ENCODE results near the gene CCR6. TPM values are rescaled to one million over a fixed set of nuclear protein-coding genes. Genes with fewer than 3 reads are reported as not detected.

CCR6 gene
- total RNA-seq, 2 donors from 2014 or later: 1.2 to 7.8 TPM

DNA sequence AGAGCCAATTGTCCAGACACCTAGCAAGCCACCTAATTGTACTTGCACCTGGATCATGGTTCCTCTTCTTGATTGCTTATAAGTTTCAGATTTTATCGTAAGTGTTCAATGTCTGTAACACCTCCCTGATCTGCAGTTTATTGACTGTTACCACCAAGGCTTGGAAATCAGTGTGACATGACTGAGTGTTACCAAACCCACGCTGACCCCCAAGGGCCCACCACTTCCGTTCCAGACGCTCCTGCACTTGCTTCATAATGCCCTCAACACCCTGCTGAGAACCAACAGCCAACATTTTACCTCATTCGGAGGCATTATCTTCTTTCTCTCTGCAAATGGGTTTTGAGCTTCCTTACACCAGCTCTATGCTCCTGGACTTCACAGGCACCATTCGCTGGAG lies 6.3 kb downstream of the CCR6 start:
- ATAC-seq (replicated peaks in 1 of 2): peak in 1 of 2 donors; percentile 22
- H3K9me3 Mint-ChIP-seq: peaks cover 1 to 4% of the 10 kb centered on the region in 2 donors
- peak overlapping the region in 1 of 2 donors; percentile 31 for H3K4me3 Mint-ChIP-seq
- peaks cover 0 to 4% of the 10 kb centered on the region in 2 donors for H3K36me3 Mint-ChIP-seq (ENCODE audit: insufficient read depth in 2 of 2)
- peak overlapping the region; percentile 2 for H3K27ac Mint-ChIP-seq
- H3K4me1 Mint-ChIP-seq (ENCODE audit: low read depth): peaks cover 9% of the 10 kb centered on the region
- no peak for DNase-seq
- H3K27me3 Mint-ChIP-seq (ENCODE audit: low read depth): no peaks in the 10 kb centered on the region

DNA sequence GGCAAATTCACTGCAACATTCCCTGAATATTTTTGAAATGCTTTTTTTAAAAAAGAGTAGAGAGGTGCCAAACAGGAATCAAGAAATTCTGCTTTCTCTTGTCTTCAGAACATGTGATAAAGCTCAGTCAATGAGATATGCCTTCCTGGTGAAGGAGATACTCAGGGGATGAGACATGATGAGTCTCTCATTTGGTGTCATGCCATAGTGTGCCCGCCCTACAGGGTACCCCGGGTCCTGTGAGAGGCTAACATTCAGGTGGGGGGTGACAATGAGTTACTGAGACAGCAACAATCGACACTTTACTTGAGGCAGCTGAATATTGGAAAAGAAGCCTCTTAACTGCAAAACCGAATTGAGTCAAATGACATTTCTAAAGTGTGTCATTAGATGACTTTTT lies 6.7 kb downstream of the CCR6 start:
- H3K36me3 Mint-ChIP-seq (ENCODE audit: insufficient read depth in 2 of 2): peaks cover 0 to 4% of the 10 kb centered on the region in 2 donors
- peak overlapping the region in 1 of 2 donors; percentile 31 for H3K4me3 Mint-ChIP-seq
- DNase-seq: no peak
- H3K27ac Mint-ChIP-seq: peak overlapping the region; percentile 2
- no peaks in the 10 kb centered on the region for H3K27me3 Mint-ChIP-seq (ENCODE audit: low read depth)
- ATAC-seq (replicated peaks in 1 of 2): peak in 1 of 2 donors; percentile 66
- peaks cover 1 to 4% of the 10 kb centered on the region in 2 donors for H3K9me3 Mint-ChIP-seq
- peaks cover 9% of the 10 kb centered on the region for H3K4me1 Mint-ChIP-seq (ENCODE audit: low read depth)

GRCh38 chr6:167130008-167130677 lies 7.2 kb downstream of the CCR6 start:
- Mint-ChIP-seq H3K36me3 (ENCODE audit: insufficient read depth in 2 of 2) (peaks cover 0 to 4% of the 10 kb centered on the region in 2 donors), H3K4me1 (ENCODE audit: low read depth) (peaks cover 9% of the 10 kb centered on the region), H3K9me3 (peaks cover 1 to 4% of the 10 kb centered on the region in 2 donors), H3K27me3 (ENCODE audit: low read depth) (no peaks in the 10 kb centered on the region), H3K4me3 (peak overlapping the region in 1 of 2 donors; percentile 31), H3K27ac (no peak overlapping the region)
- no peak for DNase-seq
- ATAC-seq (replicated peaks in 1 of 2): peak in 1 of 2 donors; percentile 63

DNA sequence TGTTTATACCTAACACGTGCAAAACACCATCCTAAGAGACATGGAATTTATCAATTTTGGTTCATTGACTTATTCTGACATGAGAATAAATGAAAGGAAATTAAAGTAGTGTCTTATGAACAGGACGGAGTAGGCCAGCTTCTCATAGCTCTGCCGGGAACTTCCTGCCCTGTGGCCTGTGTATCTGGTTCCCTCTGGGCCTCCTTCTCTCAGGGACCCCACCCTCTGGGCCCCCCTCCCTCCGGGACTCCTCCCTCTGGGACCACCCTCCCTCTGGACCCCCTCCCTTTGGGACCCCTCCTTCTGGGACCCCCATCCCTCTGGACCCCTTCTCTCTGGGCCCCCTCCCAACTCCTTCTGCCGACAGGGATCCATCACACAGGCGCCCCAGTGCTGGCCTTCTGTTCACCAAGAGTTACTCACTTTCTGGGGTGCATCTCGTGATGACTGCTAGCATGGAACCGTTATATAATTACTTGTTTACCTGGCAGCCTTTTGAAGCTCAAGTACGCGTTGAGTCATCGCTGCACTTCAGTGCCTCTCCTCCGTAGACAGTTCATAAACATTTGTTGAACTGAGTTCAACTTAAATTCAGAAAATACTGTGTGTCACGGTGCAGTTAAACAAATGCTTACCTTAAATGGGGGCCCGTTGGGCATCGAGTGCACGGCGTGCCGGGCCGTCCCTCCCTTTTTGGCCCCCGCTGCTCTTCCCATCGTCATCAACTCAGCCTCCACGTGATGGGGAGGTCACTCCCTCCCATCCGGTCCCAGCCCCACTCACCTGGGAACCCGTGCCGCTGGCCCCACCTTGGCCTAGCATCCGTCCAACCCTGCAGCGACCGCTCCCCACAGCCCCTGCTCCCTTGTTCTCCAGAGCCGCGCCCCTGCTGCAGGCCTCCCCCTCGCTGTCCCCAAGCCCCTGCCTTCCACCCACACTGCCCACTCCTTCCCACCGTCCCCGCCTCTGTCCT lies 8.1 kb downstream of the CCR6 start:
- no peaks in the 10 kb centered on the region for H3K27me3 Mint-ChIP-seq (ENCODE audit: low read depth)

DNA sequence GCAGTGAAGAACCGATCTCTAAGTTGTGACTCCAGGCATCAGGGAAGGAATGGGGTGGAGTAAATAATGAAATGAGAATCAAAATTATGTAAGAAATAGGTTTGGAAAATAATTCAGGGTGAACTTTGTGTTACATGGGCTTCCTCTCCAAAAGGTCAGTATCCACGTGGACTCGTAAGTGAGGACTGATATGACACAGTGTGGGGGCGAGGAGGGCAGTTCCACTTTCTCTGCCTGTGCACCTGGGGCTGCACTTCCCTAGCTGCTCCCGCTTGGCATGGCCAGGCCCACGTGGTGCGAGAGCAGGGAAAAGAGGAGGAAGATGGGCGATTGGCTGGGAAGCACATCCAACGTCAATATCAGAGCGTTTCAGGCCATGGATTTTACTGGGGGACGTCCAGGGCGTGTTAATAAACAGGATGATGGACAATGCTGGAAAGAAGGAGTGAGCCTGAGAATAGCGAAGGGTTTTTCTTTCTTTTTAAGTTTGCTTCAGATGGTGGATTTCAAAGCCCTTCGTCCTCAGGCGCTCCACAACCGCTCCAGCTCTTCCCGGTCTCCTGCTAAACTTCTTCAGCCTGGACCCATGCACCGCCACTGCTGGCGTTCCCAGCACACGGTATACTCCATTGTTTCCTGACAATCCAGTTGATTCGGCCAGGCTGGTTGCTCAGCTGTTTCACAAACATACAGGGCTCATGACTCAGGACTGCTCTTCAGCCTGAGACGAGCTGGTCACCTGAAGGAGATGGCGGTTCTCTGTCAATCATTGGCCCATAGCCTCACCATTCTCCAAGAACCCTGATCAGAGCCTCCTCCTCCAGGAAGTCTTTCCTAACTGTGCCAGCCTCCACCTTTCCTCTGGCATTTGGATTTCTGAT lies 11.8 kb downstream of the CCR6 start:
- ATAC-seq (replicated peaks in 1 of 2) (no peak), DNase-seq (no peak)
- peaks cover 14% of the 10 kb centered on the region for H3K27me3 Mint-ChIP-seq (ENCODE audit: low read depth)
- H3K4me3 Mint-ChIP-seq: no peak overlapping the region
- peaks cover 17% of the 10 kb centered on the region for H3K4me1 Mint-ChIP-seq (ENCODE audit: low read depth)
- no peaks in the 10 kb centered on the region for H3K36me3 Mint-ChIP-seq (ENCODE audit: insufficient read depth in 2 of 2)
- H3K9me3 Mint-ChIP-seq: no peaks in the 10 kb centered on the region
- H3K27ac Mint-ChIP-seq: peak overlapping the region; percentile 4

More for the DNA sequence above, 8.1 kb downstream of the CCR6 start:
- Mint-ChIP-seq H3K9me3 (peaks cover 1 to 4% of the 10 kb centered on the region in 2 donors), H3K4me1 (ENCODE audit: low read depth) (peaks cover 11% of the 10 kb centered on the region), H3K36me3 (ENCODE audit: insufficient read depth in 2 of 2) (peaks cover 0 to 4% of the 10 kb centered on the region in 2 donors), H3K27ac (no peak overlapping the region), H3K4me3 (peak overlapping the region in 1 of 2 donors; percentile 37)
- DNase-seq: no peak
- ATAC-seq (replicated peaks in 1 of 2): peak in 1 of 2 donors; percentile 21

DNA sequence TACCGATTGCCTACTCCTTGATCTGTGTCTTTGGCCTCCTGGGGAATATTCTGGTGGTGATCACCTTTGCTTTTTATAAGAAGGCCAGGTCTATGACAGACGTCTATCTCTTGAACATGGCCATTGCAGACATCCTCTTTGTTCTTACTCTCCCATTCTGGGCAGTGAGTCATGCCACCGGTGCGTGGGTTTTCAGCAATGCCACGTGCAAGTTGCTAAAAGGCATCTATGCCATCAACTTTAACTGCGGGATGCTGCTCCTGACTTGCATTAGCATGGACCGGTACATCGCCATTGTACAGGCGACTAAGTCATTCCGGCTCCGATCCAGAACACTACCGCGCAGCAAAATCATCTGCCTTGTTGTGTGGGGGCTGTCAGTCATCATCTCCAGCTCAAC lies 13.5 kb downstream of the CCR6 start:
- peak in 1 of 2 donors; percentile 51 for ATAC-seq (replicated peaks in 1 of 2)
- Mint-ChIP-seq H3K4me3 (no peak overlapping the region), H3K9me3 (no peaks in the 10 kb centered on the region), H3K27ac (no peak overlapping the region), H3K4me1 (ENCODE audit: low read depth) (peaks cover 12% of the 10 kb centered on the region), H3K36me3 (ENCODE audit: insufficient read depth in 2 of 2) (no peaks in the 10 kb centered on the region), H3K27me3 (ENCODE audit: low read depth) (peaks cover 14% of the 10 kb centered on the region)
- DNase-seq: no peak

DNA sequence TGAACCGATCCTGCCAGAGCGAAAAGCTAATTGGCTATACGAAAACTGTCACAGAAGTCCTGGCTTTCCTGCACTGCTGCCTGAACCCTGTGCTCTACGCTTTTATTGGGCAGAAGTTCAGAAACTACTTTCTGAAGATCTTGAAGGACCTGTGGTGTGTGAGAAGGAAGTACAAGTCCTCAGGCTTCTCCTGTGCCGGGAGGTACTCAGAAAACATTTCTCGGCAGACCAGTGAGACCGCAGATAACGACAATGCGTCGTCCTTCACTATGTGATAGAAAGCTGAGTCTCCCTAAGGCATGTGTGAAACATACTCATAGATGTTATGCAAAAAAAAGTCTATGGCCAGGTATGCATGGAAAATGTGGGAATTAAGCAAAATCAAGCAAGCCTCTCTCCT lies 14.2 kb downstream of the CCR6 start:
- Mint-ChIP-seq H3K36me3 (ENCODE audit: insufficient read depth in 2 of 2) (no peaks in the 10 kb centered on the region), H3K27me3 (ENCODE audit: low read depth) (peaks cover 14% of the 10 kb centered on the region), H3K4me1 (ENCODE audit: low read depth) (peaks cover 12% of the 10 kb centered on the region), H3K27ac (no peak overlapping the region), H3K4me3 (peak overlapping the region in 1 of 2 donors; percentile 38), H3K9me3 (no peaks in the 10 kb centered on the region)
- no peak for ATAC-seq (replicated peaks in 1 of 2)
- no peak for DNase-seq

- no peaks in the 10 kb centered on the region for H3K36me3 Mint-ChIP-seq (ENCODE audit: insufficient read depth in 2 of 2)
- H3K4me3 Mint-ChIP-seq: no peak overlapping the region
- no peak for DNase-seq
- peaks cover 14% of the 10 kb centered on the region for H3K27me3 Mint-ChIP-seq (ENCODE audit: low read depth)
- H3K4me1 Mint-ChIP-seq (ENCODE audit: low read depth): peaks cover 12% of the 10 kb centered on the region
- no peaks in the 10 kb centered on the region for H3K9me3 Mint-ChIP-seq
- ATAC-seq (replicated peaks in 1 of 2): no peak
- H3K27ac Mint-ChIP-seq: no peak overlapping the region
Observed at GRCh38 chr6:167137881-167138280, 15.0 kb downstream of the CCR6 start.

GRCh38 chr6:167139761-167140160 lies 16.9 kb downstream of the CCR6 start:
- DNase-seq (no peak), ATAC-seq (replicated peaks in 1 of 2) (no peak)
- H3K27me3 Mint-ChIP-seq (ENCODE audit: low read depth): peaks cover 25% of the 10 kb centered on the region
- H3K9me3 Mint-ChIP-seq: no peaks in the 10 kb centered on the region
- peaks cover 12% of the 10 kb centered on the region for H3K4me1 Mint-ChIP-seq (ENCODE audit: low read depth)
- no peak overlapping the region for H3K27ac Mint-ChIP-seq
- H3K36me3 Mint-ChIP-seq (ENCODE audit: insufficient read depth in 2 of 2): no peaks in the 10 kb centered on the region
- no peak overlapping the region for H3K4me3 Mint-ChIP-seq

- no peaks in the 10 kb centered on the region for H3K9me3 Mint-ChIP-seq
- DNase-seq (no peak), ATAC-seq (replicated peaks in 1 of 2) (no peak)
- H3K36me3 Mint-ChIP-seq (ENCODE audit: insufficient read depth in 2 of 2): no peaks in the 10 kb centered on the region
- H3K4me3 Mint-ChIP-seq: no peak overlapping the region
- no peak overlapping the region for H3K27ac Mint-ChIP-seq
- peaks cover 12% of the 10 kb centered on the region for H3K4me1 Mint-ChIP-seq (ENCODE audit: low read depth)
- peaks cover 29% of the 10 kb centered on the region for H3K27me3 Mint-ChIP-seq (ENCODE audit: low read depth)
Observed at GRCh38 chr6:167140589-167141474, 17.9 kb downstream of the CCR6 start.

GRCh38 chr6:167141667-167142432 lies 19.0 kb downstream of the CCR6 start:
- Mint-ChIP-seq H3K9me3 (no peaks in the 10 kb centered on the region), H3K27me3 (ENCODE audit: low read depth) (peaks cover 37% of the 10 kb centered on the region), H3K4me1 (ENCODE audit: low read depth) (peaks cover 2% of the 10 kb centered on the region), H3K4me3 (no peak overlapping the region), H3K36me3 (ENCODE audit: insufficient read depth in 2 of 2) (no peaks in the 10 kb centered on the region), H3K27ac (no peak overlapping the region)
- peak; percentile 49 to 62 for DNase-seq
- ATAC-seq (replicated peaks in 1 of 2): peak; percentile 68 to 81
